HEK293T (cell line): Measurements from ENCODE around the gene GREM2.

ENCODE experiments used
- ARNT ChIP-seq: fragments of 450-650 bp; IDR thresholded peaks from 2 replicates; pipeline ENCODE4 v1.6.1; 2017; ENCODE audit warnings: mild to moderate bottlenecking
- BHLHE40 ChIP-seq: fragments of 450-650 bp; IDR thresholded peaks from 2 replicates; pipeline ENCODE4 v1.6.1; 2016; ENCODE audit warnings: mild to moderate bottlenecking, moderate library complexity, borderline replicate concordance
- CTBP1 ChIP-seq: fragments of 450-650 bp; IDR thresholded peaks from 2 replicates; pipeline ENCODE4 v1.6.1; 2016; ENCODE audit warnings: borderline replicate concordance
- ELF4 ChIP-seq: fragments of 450-650 bp; IDR thresholded peaks from 2 replicates; pipeline ENCODE4 v1.6.1; 2017; ENCODE audit warnings: antibody characterized with exemption
- FOXA1 ChIP-seq: fragments of 450-650 bp; IDR thresholded peaks from 2 replicates; pipeline ENCODE4 v1.6.1; 2016; ENCODE audit warnings: mild to moderate bottlenecking
- FOXK2 ChIP-seq: fragments of 450-650 bp; IDR thresholded peaks from 2 replicates; pipeline ENCODE4 v1.6.1; 2016; ENCODE audit warnings: mild to moderate bottlenecking
- FOXM1 ChIP-seq: fragments of 450-650 bp; IDR thresholded peaks from 2 replicates; pipeline ENCODE4 v1.6.1; 2017; ENCODE audit warnings: mild to moderate bottlenecking, borderline replicate concordance
- L3MBTL2 ChIP-seq: fragments of 450-650 bp; conservative IDR thresholded peaks from 2 replicates; pipeline ENCODE4 v1.6.1; 2016; ENCODE audit warnings: mild to moderate bottlenecking
- NFRKB ChIP-seq: fragments of 450-650 bp; IDR thresholded peaks from 2 replicates; pipeline ENCODE4 v1.6.1; 2016; ENCODE audit warnings: mild to moderate bottlenecking, moderate library complexity
- SP1 ChIP-seq: fragments of 450-650 bp; IDR thresholded peaks from 2 replicates; pipeline ENCODE4 v1.6.1; 2017
- SUZ12 ChIP-seq: fragments of 450-650 bp; IDR thresholded peaks from 2 replicates; pipeline ENCODE4 v1.6.1; 2016; ENCODE audit warnings: mild to moderate bottlenecking
- TF ChIP-seq, protein P1 (sequence below): fragments of 450-650 bp; IDR thresholded peaks from 2 replicates; pipeline ENCODE4 v1.6.1; 2016

DNA sequence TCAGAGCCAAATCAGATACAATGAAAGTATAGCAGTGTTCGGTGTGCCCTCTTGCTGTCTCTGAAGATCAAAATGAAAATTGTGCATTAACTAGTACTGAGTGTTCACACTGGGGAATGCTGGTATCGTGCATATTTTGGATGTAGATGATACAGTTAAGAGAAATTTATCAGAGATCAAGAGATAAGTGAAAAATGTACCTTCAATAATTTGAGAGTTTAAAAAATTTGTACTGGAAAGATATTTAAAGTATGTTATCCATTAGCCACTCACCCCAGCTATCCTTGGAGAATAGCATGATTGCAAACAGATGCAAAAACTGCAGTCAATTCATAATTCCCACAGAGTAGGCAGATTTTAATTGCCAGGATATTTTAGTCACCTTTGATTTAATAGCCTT, 56.4 kb downstream of the GREM2 start:
- TF ChIP-seq FOXA1: no peak
- TF ChIP-seq SP1: no peak
- no peak for TF ChIP-seq BHLHE40
- no peak for TF ChIP-seq ELF4
- no peak for TF ChIP-seq NFRKB
- TF ChIP-seq SUZ12: no peak
- TF ChIP-seq ARNT: no peak
- TF ChIP-seq CTBP1: no peak
- no peak for TF ChIP-seq FOXM1
- no peak for TF ChIP-seq FOXK2
- no peak for TF ChIP-seq L3MBTL2
- TF ChIP-seq, protein P1, sequence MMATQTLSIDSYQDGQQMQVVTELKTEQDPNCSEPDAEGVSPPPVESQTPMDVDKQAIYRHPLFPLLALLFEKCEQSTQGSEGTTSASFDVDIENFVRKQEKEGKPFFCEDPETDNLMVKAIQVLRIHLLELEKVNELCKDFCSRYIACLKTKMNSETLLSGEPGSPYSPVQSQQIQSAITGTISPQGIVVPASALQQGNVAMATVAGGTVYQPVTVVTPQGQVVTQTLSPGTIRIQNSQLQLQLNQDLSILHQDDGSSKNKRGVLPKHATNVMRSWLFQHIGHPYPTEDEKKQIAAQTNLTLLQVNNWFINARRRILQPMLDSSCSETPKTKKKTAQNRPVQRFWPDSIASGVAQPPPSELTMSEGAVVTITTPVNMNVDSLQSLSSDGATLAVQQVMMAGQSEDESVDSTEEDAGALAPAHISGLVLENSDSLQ: no peak
